IPS DF 19.7 (cell line): ENCODE measurements around the gene ARHGAP28.

ENCODE experiments used
- DNase-seq: peaks from one replicate; pipeline ENCODE4 v3.0.0-alpha.2; 2013; ENCODE audit warnings: low read depth, low spot score

The ARHGAP28 gene

DNA sequence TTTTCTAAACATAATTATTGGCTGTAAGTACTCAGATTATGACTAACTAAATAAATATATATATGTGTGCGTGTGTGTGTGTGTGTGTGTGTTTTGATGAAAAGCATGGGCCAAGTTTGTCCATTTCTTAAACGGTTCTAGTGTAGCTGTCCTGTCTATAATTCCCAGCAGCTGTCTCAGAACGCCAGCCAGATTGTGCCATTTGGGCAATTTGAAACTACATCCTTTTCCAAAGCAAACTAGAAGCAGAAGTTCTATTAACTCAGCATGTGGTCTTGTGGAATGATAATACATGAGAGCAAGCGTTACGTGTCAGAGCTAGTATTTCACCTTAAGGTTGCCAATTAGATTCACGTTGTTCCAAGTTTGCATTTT, 1.7 kb downstream of the ARHGAP28 start:
- DNase-seq = no peak

GRCh38 chr18:6732952-6733351, 3.4 kb downstream of the ARHGAP28 start:
- DNase-seq = no peak

GRCh38 chr18:6733758-6734157, 4.2 kb downstream of the ARHGAP28 start:
- no peak for DNase-seq

- DNase-seq = no peak
Observed at GRCh38 chr18:6734726-6735430, 5.4 kb downstream of the ARHGAP28 start.

DNA sequence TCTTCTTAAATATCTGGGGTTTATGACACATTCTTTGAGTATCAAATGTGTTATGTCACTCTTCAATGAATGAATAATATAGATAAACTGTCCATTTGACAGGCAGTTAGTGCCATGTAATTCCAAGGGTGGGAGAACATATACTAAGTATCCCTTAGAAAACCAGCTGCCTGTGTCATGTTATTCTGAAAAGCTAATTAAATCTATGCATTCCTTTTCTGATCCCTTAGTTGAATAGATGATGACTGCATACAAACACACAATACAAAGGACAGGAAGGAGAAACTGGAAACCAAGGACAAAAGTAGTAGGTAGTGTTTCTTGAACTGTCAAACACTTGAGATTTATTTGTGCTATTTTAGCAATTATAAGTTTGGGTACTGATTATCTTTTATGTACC, 8.3 kb downstream of the ARHGAP28 start:
- DNase-seq = no peak

DNA sequence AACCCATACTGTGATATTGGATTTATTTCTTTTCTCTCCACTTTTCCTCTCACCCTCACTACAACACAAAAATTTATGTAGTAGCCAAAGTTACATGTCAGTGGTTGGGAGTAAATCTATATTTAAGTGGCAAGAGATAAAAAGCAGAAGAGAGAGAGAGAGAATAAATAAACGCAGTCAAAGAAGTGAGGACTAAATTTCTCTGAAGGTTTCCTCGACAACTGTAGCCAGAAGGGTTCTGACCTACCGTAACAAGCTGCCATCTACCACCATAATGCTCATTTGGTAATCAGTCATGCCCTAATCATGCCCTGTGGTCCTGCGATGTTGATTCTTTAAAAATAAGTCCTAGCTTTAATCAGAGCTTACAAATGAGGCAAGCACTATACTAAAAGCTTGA, 9.1 kb downstream of the ARHGAP28 start:
- no peak for DNase-seq

- no peak for DNase-seq
Observed at GRCh38 chr18:6741232-6741663, 11.7 kb downstream of the ARHGAP28 start.

- DNase-seq = no peak
Observed at GRCh38 chr18:6741786-6742185, 12.3 kb downstream of the ARHGAP28 start.

DNA sequence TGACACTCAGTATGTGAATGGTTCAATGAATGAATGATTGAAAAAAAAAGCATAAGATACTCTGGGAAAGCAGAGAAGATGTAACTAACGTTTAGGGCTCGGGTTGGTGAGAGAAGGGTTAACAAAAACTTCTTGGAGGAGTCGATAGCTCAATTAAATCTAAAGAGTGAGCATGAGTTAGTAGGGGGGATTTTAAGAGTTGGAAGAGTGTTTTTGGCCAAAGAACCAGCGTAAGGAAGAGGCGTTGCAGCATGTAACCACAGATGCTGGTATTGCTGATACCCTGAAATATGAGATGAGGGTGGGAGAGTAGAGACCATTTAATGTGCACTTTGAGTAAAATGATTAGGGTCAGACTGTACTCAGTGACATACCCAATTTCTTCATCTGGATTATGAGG, 14.5 kb downstream of the ARHGAP28 start:
- DNase-seq = no peak

DNA sequence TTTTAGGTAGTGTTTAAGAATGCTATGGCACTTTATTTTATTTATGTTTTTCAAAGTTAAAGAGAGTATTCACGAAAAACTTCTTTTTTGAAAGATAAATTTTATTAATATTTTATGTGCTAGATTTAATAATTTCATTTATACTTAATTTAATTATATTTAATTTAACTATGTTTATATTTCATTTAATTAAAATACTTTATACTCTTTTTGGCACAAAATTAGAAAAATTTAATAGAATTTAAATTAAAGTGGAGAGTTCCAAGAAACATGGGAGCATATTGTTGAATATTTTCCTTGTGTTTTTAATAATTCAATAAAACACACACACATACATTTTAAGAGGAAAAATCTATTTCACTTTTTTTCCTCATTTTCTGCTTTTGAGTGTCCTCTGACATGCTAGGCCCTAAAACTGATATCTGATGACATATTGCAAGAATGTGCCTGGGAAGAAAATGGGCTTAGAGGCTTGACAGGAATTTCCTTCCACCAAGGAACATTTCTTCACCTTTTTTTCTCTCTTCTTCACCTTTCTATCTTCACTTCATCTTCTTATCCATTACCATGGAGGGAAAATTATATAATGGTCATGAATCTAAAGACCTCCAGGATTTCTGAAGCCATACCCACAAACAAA, 15.4 kb downstream of the ARHGAP28 start:
- no peak for DNase-seq

- DNase-seq = no peak
Observed at GRCh38 chr18:6745504-6746031, 16.1 kb downstream of the ARHGAP28 start.

DNA sequence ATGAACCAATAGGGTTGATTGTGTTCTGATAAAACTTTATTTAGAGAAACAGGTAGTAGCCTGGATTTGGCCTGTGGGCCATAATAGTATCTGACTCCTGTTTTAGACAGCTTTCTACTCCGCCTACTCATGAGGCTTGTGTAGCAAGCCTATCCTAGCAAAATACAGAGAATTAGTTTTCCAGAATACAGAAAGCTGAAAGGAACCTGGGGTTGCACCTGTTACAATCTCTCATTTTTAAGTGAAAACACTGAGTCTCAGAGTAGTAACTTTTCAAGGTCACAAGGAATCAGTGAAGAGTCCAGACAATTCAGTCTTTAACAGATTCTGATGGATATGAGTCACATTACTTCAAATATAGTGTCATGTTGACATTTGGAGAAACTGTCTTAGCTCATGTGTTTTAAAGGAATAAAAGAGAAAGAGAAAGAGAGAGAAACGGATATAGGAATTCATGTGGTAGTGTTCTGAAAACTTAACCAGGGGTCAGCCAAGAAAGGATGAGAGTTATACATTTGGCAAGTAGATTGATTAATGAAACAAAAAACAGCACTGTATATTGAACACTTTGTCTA, 17.0 kb downstream of the ARHGAP28 start:
- no peak for DNase-seq

GRCh38 chr18:6747646-6748045, 18.1 kb downstream of the ARHGAP28 start:
- DNase-seq = no peak

- DNase-seq = no peak
Observed at GRCh38 chr18:6748241-6748640, 18.7 kb downstream of the ARHGAP28 start.

DNA sequence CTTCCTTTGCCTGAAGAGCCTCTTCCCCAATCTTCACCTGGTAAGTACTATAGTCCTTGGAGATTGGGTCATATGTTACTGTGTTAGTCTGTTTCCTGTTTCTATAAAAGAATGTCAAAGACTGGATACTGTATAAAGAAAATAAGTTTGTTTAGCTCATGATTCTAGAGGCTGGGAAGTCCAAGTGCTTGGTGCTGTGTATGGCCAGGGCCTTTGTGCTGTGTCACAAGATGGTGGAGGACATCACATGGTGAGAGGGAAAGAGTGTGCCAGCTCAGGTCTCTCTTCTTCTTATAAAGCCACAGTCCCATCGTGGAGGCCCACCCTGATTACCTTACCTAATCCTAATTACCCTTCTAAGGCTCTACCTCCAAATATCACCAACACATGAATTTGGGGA, 20.9 kb downstream of the ARHGAP28 start:
- DNase-seq = no peak

DNA sequence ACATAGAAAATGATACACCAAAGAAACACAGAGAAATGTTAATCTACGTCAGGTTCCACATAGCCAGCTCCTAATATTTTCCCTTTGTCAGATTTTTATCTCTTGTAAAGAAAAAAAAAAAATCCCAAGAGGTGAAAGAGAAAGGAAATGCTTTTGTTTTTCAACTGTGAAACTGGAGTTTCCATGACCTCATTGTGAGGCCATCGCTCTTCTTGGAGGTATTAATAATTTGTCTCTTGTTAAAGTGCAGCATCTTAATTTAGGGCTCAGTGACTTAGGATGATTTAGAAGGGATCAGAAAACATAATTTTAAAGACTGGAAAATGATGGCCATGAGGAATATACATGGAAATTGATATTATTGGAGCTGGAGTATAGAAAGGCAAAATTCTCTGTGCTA, 21.7 kb downstream of the ARHGAP28 start:
- no peak for DNase-seq

DNA sequence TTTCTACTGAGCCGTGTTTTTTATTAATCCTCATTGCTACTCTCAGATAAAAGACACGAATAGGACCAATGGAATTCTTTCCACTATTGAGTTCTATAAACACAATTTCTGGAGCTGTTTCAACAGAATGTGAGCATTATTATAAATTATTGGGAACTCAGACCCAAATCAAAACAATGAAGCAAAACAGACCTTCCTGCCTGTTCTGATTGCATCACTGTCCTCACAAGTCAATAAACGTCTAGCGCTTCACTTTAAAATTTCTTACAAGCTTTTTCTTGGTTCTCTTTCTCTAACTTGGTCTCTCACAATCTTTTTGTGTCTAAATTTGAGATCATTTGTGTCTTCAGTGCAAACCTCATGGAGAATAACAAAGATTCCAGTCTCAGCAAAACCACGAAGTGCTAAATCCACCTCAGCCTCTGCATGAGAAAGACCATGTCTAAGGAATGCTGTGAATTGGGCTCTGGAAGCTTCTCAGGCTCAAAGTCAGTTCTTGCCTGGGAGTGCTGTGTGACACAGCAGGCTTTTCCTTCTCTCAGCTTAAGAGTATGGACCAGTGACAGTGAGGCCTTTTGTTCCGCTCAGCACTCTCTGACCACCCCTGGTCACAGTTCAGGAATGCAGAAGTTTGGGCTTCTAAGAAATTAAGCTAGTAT, 22.8 kb downstream of the ARHGAP28 start:
- peak; percentile 99 for DNase-seq

GRCh38 chr18:6755107-6755506, 25.6 kb downstream of the ARHGAP28 start:
- DNase-seq = no peak

DNA sequence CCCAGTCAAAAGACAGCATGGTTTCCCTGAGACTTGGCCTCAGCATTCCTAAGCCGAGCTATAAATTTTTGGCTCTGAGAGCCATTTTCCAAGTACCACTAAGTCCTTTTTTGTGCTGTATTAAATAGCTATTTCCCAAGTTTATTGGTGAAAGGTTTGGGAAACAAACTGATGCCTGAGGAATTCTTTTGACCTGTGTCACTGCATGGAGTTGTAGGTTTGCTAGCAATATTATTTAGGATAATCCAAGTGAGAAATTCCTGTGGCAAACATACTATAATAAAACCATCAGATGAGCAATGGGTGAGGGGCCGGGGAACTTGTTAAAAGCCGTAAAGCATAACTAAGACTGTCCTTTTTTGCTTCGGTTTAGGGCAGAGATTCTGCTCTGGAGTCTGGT, 28.4 kb downstream of the ARHGAP28 start:
- DNase-seq = no peak

DNA sequence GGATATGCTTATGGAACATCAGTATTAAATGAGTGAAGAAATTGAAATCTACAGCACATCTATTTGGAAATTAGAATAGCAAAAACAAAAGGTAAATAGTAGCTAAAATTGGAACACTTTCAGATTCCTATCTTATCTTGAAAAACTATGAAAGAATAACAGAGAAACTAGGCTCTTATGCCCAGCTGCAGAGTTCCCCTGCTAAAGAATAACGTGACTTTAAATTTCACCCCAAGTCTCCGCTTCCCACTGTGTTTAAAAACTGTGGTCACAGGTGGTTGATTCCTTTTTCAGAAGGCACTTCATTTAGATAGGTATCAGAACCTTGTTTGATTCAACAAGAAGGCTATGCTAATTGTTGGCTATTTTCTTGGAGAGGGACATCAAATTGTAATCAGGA, 30.1 kb downstream of the ARHGAP28 start:
- DNase-seq = no peak

GRCh38 chr18:6763524-6763923, 34.0 kb downstream of the ARHGAP28 start:
- no peak for DNase-seq

DNA sequence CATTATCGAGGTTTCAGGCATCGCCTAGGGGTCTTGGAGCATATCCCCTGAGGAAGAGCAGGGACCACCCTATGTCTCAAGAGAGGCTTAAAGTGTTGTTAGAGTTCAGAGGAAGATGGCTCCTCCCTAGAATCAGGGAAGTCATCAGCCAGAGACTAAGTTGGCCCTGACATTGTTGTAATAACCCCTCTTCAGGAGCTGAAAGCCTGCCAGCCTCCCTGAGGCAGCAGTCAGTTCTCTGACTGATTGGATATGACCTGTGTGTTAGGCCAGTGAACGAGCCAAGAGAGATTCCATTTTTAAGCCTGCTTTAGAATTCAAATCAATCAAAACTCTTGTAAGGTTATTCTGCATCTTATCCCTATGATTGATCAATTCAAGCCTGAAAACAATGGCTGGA, 34.9 kb downstream of the ARHGAP28 start:
- DNase-seq = no peak
